A673 (cell line): ENCODE measurements around the gene TNFRSF14. TPM values are rescaled to one million over a fixed set of nuclear protein-coding genes. Genes with fewer than 3 reads are reported as not detected.
A peak's percentile ranks its signal among the peaks of the same experiment; 100 is the strongest.

Experiments used
- BruUV-seq: library from RNA; stranded (reverse); fragments of 400-500 nt; replicated peaks from 2 replicates; lab custom pipeline; 2021; lab: Mats Ljungman, UMichigan
- CTCF ChIA-PET: fragments of 300-600 bp; sonication (Branson Sonifier 250); formaldehyde crosslinking; loops from one replicate; lab custom pipeline; 2022; ENCODE audit warnings: antibody characterized with exemption; lab: Charles Lee
- POLR2A ChIA-PET: fragments of 300-600 bp; sonication (Branson Sonifier 250); formaldehyde crosslinking; loops from one replicate; lab custom pipeline; 2022; ENCODE audit warnings: antibody characterized with exemption; ENCODE audit not compliant: low non-redundant PET; lab: Charles Lee
- DNase-seq: peaks from one replicate; pipeline ENCODE4 v3.0.0-alpha.2; 2015; ENCODE audit warnings: low spot score
- H3K27ac ChIP-seq: fragments of 200-600 bp; sonication (generic); 2 replicates; pipeline ENCODE4 v1.5.1; 2016; ENCODE audit warnings: mixed run types, low read depth, mild to moderate bottlenecking, mixed read lengths, antibody characterized with exemption, low read length; ENCODE audit not compliant: poor library complexity, severe bottlenecking
- H3K27me3 ChIP-seq: fragments of 200-600 bp; sonication (generic); replicated peaks from 2 replicates; pipeline ENCODE4 v1.6.1; 2017; ENCODE audit warnings: mixed run types, low read depth, mild to moderate bottlenecking, mixed read lengths, antibody characterized with exemption, low read length; ENCODE audit not compliant: insufficient read depth, poor library complexity
- H3K36me3 ChIP-seq: fragments of 200-600 bp; sonication (generic); 2 replicates; pipeline ENCODE4 v1.6.1; 2016; ENCODE audit warnings: mixed run types, mild to moderate bottlenecking, mixed read lengths, antibody characterized with exemption, low read length; ENCODE audit not compliant: insufficient read depth, poor library complexity, severe bottlenecking
- H3K4me1 ChIP-seq: fragments of 200-600 bp; sonication (generic); 2 replicates; pipeline ENCODE4 v1.6.1; 2017; ENCODE audit warnings: mixed run types, mild to moderate bottlenecking, mixed read lengths, antibody characterized with exemption, low read length; ENCODE audit not compliant: insufficient read depth, poor library complexity, severe bottlenecking
- H3K4me3 ChIP-seq: fragments of 200-600 bp; sonication (generic); 2 replicates; pipeline ENCODE4 v1.5.1; 2016; ENCODE audit warnings: low read depth, mixed run types, mild to moderate bottlenecking, mixed read lengths, low read length; ENCODE audit not compliant: poor library complexity, severe bottlenecking
- H3K9me3 ChIP-seq: fragments of 200-600 bp; sonication (generic); 2 replicates; pipeline ENCODE4 v1.6.1; 2016; ENCODE audit warnings: mixed run types, low read depth, mild to moderate bottlenecking, mixed read lengths, antibody characterized with exemption, low read length; ENCODE audit not compliant: poor library complexity, severe bottlenecking
- EZH2 ChIP-seq: fragments of 200-600 bp; sonication (generic); IDR thresholded peaks from 2 replicates; pipeline ENCODE4 v1.6.1; 2017; ENCODE audit warnings: borderline replicate concordance, low read depth, mild to moderate bottlenecking, mixed read lengths, antibody characterized with exemption, low read length; ENCODE audit not compliant: poor library complexity, severe bottlenecking
- intact Hi-C: fragments of 100-400 bp; cut with micrococcal nuclease; formaldehyde crosslinking; loops from one replicate; pipeline ENCODE4 v1.10.0; 2022; ENCODE audit not compliant: unreplicated experiment
- total RNA-seq: library from RNA; stranded (reverse); gene quantifications from 2 replicates; pipeline ENCODE4 v1.2.3, GENCODE V29; 2021
- TF ChIP-seq, protein P1 (sequence below): fragments of 300-800, 200-600 bp; sonication (generic); conservative IDR thresholded peaks from 2 replicates; pipeline ENCODE4 v1.5.1; 2017; ENCODE audit warnings: low read depth, mild to moderate bottlenecking, antibody characterized with exemption, low read length, moderate library complexity, mixed read lengths

TNFRSF14 gene
- total RNA-seq, 1 experiment from 2014 or later = 4.6 TPM

- ChIA-PET POLR2A (interaction anchor here (0.6 to 0.9 kb wide), 3 partner anchors 20 to 318 kb away, joined by 3 to 10 read pairs (median 4); no protein-coding TSS in a partner anchor), CTCF (interaction anchor here (0.6 to 1.0 kb wide), 7 partner anchors 9 to 906 kb away, joined by 3 to 9 read pairs (median 5); partner anchors contain the start of gene FAAP20)
- Histone ChIP-seq H3K27ac (peak within 1 kb of the TSS; percentile 85), H3K27me3 (peaks cover 35% of the 10 kb centered on the region), H3K4me3 (peak within 1 kb of the TSS; percentile 99), H3K36me3 (peaks cover 6% of the 10 kb centered on the region), H3K9me3 (no peaks in the 10 kb centered on the region), H3K4me1 (peaks cover 11% of the 10 kb centered on the region)
- BruUV-seq = no TSS peak
- TF ChIP-seq, protein P1, sequence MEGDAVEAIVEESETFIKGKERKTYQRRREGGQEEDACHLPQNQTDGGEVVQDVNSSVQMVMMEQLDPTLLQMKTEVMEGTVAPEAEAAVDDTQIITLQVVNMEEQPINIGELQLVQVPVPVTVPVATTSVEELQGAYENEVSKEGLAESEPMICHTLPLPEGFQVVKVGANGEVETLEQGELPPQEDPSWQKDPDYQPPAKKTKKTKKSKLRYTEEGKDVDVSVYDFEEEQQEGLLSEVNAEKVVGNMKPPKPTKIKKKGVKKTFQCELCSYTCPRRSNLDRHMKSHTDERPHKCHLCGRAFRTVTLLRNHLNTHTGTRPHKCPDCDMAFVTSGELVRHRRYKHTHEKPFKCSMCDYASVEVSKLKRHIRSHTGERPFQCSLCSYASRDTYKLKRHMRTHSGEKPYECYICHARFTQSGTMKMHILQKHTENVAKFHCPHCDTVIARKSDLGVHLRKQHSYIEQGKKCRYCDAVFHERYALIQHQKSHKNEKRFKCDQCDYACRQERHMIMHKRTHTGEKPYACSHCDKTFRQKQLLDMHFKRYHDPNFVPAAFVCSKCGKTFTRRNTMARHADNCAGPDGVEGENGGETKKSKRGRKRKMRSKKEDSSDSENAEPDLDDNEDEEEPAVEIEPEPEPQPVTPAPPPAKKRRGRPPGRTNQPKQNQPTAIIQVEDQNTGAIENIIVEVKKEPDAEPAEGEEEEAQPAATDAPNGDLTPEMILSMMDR = no peak
- no peak for TF ChIP-seq EZH2
- intact Hi-C loops = no loop called here
- DNase-seq = peak; percentile 97
These were observed 30.0 kb upstream of the TNFRSF14 start, which contains the start of gene PANK4 for GRCh38 chr1:2525920-2526823. Gene PANK4, minus strand, starts transcription at chr1:2526596. Its CDS starts 9 bp downstream, at chr1:2526587.

DNA sequence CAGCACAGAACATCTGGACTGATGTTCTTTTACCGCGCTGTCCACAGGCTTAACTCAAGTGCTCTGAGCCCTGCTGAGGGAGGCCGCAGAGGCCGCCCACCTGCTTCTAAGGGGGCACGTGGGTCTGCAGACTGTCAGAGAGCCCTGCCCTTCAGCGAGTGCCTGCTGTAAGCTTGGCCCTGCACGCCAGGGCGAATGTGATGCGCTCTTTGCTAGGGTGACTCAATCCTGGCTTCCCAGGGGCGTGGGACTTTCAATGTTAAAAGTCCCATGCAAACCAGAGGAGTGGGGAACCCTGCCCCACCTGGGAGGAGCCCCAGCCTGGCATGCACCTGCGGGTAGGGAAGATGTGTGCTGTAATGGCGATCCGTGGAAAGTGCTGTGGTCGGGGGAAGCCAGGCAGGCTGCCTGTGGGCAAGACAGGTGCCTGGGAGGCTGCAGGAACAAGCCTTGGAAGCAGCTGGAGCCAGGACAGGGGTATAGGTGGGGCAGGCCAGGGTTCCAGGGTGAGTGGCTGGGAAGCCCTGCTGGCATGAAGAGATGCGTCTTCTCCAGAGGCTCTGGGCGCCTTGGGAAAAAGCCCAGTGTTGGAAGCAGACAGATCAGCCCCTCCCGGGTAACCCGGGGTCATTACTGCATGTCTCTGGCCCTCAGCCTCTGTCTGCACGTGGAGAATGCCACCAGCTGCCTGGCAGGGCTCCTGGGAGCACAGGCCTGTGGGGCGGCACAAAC lies 29.2 kb upstream of the TNFRSF14 start:
- ChIA-PET POLR2A (interaction anchor here (0.7 to 0.9 kb wide), 2 partner anchors 19 to 319 kb away, joined by 3 to 4 read pairs; no protein-coding TSS in a partner anchor), CTCF (interaction anchor here (0.7 to 1.0 kb wide), 2 partner anchors 8 to 19 kb away, joined by 4 to 5 read pairs; no protein-coding TSS in a partner anchor)
- Histone ChIP-seq H3K36me3 (peaks cover 4% of the 10 kb centered on the region), H3K4me3 (peak overlapping the region; percentile 99), H3K4me1 (peaks cover 11% of the 10 kb centered on the region), H3K27ac (no peak overlapping the region), H3K27me3 (peaks cover 41% of the 10 kb centered on the region), H3K9me3 (no peaks in the 10 kb centered on the region)
- no TSS peak for BruUV-seq
- DNase-seq = no peak
- TF ChIP-seq, protein P1 = no peak
- no peak for TF ChIP-seq EZH2
- intact Hi-C loops = no loop called here

GRCh38 chr1:2527556-2527860 lies 28.7 kb upstream of the TNFRSF14 start:
- POLR2A ChIA-PET = no interaction called here
- CTCF ChIA-PET = no interaction called here
- H3K4me3 ChIP-seq = no peak overlapping the region
- peaks cover 4% of the 10 kb centered on the region for H3K36me3 ChIP-seq
- intact Hi-C loops = no loop called here
- no peak for TF ChIP-seq EZH2
- TF ChIP-seq, protein P1 = no peak
- peaks cover 41% of the 10 kb centered on the region for H3K27me3 ChIP-seq
- BruUV-seq = no TSS peak
- no peak for DNase-seq
- no peaks in the 10 kb centered on the region for H3K9me3 ChIP-seq
- peaks cover 11% of the 10 kb centered on the region for H3K4me1 ChIP-seq
- H3K27ac ChIP-seq = no peak overlapping the region
